Mesenchymal stem cell (in vitro differentiated cells and primary cell): ENCODE measurements around the gene TRAF7.
A peak's percentile ranks its signal among the peaks of the same experiment; 100 is the strongest.
"Not testable (repeated sequence)": the region's sequence is repeated elsewhere in the genome, so short reads cannot be mapped to it uniquely, and the experiment has no call there.

ENCODE experiments used
- DNase-seq: peaks from one replicate; pipeline ENCODE4 v3.0.0-alpha.2; 2013
- H2AFZ ChIP-seq: one replicate; pipeline ENCODE4 v1.6.1; 2013; ENCODE audit warnings: low read depth, mild to moderate bottlenecking, control low read depth, inconsistent platforms, low read length, moderate library complexity
- H2AK5ac ChIP-seq: 2 replicates; pipeline ENCODE4 v1.6.1; 2013; ENCODE audit warnings: low read length, moderate library complexity, mild to moderate bottlenecking, inconsistent platforms; ENCODE audit not compliant: severe bottlenecking
- H2BK120ac ChIP-seq: one replicate; pipeline ENCODE4 v1.6.1; 2013; ENCODE audit warnings: low read depth, mild to moderate bottlenecking, inconsistent platforms, low read length, moderate library complexity
- H2BK12ac ChIP-seq, 2 experiments: one replicate each; pipeline ENCODE4 v1.6.1; 2013; ENCODE audit warnings: inconsistent platforms in 2 of 2, low read length in 2 of 2, mild to moderate bottlenecking in 2 of 2, moderate library complexity in 2 of 2, control low read depth in 1 of 2
- H2BK15ac ChIP-seq: one replicate; pipeline ENCODE4 v1.6.1; 2013; ENCODE audit warnings: mild to moderate bottlenecking, low read depth, inconsistent platforms; ENCODE audit not compliant: poor library complexity, severe bottlenecking
- H2BK5ac ChIP-seq: 2 replicates; pipeline ENCODE4 v1.6.1; 2013; ENCODE audit warnings: low read depth, mild to moderate bottlenecking, low read length, control low read depth, inconsistent platforms; ENCODE audit not compliant: poor library complexity, severe bottlenecking
- H3K14ac ChIP-seq, 2 experiments: one replicate each; pipeline ENCODE4 v1.6.1; 2013; ENCODE audit warnings: inconsistent platforms in 2 of 2, low read length in 2 of 2, control low read depth in 1 of 2, mild to moderate bottlenecking in 1 of 2, moderate library complexity in 1 of 2
- H3K18ac ChIP-seq, 2 experiments: one replicate each; pipeline ENCODE4 v1.6.1; 2013; ENCODE audit warnings: inconsistent platforms in 2 of 2, low read length in 2 of 2, control low read depth in 1 of 2, low read depth in 1 of 2, mild to moderate bottlenecking in 1 of 2
- H3K23ac ChIP-seq, 2 experiments: one replicate each; pipeline ENCODE4 v1.6.1; 2013; ENCODE audit warnings: inconsistent platforms in 2 of 2, low read length in 2 of 2, mild to moderate bottlenecking in 2 of 2, moderate library complexity in 2 of 2, control low read depth in 1 of 2
- H3K27ac ChIP-seq: 2 replicates; pipeline ENCODE4 v1.5.1; 2013; ENCODE audit warnings: mild to moderate bottlenecking, moderate library complexity, low read length, control low read depth, inconsistent platforms; ENCODE audit not compliant: poor library complexity, severe bottlenecking
- H3K27me3 ChIP-seq, 2 experiments: 2 replicates each; pipeline versions ENCODE4 v1.6.1 to v1.7.0; 2013; ENCODE audit warnings: low read length in 2 of 2, mild to moderate bottlenecking in 2 of 2, moderate library complexity in 2 of 2, control low read depth in 1 of 2, inconsistent platforms in 1 of 2; ENCODE audit not compliant: control insufficient read depth in 1 of 2, insufficient read depth in 1 of 2
- H3K36me3 ChIP-seq, 2 experiments: 2 replicates each; pipeline versions ENCODE4 v1.6.1 to v1.7.0; 2013; ENCODE audit warnings: low read length in 2 of 2, control low read depth in 1 of 2, inconsistent platforms in 1 of 2, low read depth in 1 of 2, mild to moderate bottlenecking in 1 of 2; ENCODE audit not compliant: insufficient read depth in 2 of 2, control insufficient read depth in 1 of 2
- H3K4ac ChIP-seq, 2 experiments: one replicate each; pipeline ENCODE4 v1.6.1; 2013; ENCODE audit warnings: inconsistent platforms in 2 of 2, low read length in 2 of 2, mild to moderate bottlenecking in 2 of 2, moderate library complexity in 2 of 2, control low read depth in 1 of 2, low read depth in 1 of 2
- H3K4me1 ChIP-seq: 2 replicates; pipeline ENCODE4 v1.6.1; 2013; ENCODE audit warnings: low read depth, low read length, control low read depth; ENCODE audit not compliant: control insufficient read depth, insufficient read depth
- H3K4me2 ChIP-seq: 2 replicates; pipeline ENCODE4 v1.6.1; 2013; ENCODE audit warnings: low read length, mild to moderate bottlenecking, inconsistent platforms; ENCODE audit not compliant: poor library complexity, severe bottlenecking
- H3K4me3 ChIP-seq, 2 experiments: 2 replicates each; pipeline versions ENCODE4 v1.5.1 to v1.7.0; 2013; ENCODE audit warnings: low read length in 2 of 2, mild to moderate bottlenecking in 2 of 2, control low read depth in 1 of 2, low read depth in 1 of 2; ENCODE audit not compliant: insufficient read depth in 1 of 2
- H3K79me1 ChIP-seq: replicated peaks from 2 replicates; pipeline ENCODE4 v1.6.1; 2013; ENCODE audit warnings: mild to moderate bottlenecking, control low read depth, low read length, inconsistent platforms; ENCODE audit not compliant: poor library complexity, severe bottlenecking
- H3K9ac ChIP-seq: 2 replicates; pipeline ENCODE4 v1.7.0; 2013; ENCODE audit warnings: mild to moderate bottlenecking, low read length, moderate library complexity
- H3K9me3 ChIP-seq: 2 replicates; pipeline ENCODE4 v1.7.0; 2013; ENCODE audit warnings: mild to moderate bottlenecking, low read length; ENCODE audit not compliant: control insufficient read depth
- H4K8ac ChIP-seq: one replicate; pipeline ENCODE4 v1.6.1; 2013; ENCODE audit warnings: inconsistent platforms, mild to moderate bottlenecking, low read length, moderate library complexity
- H4K91ac ChIP-seq: one replicate; pipeline ENCODE4 v1.6.1; 2013; ENCODE audit warnings: mild to moderate bottlenecking, low read length, inconsistent platforms
- whole genome bisulfite sequencing: methylation state at CpG from one replicate; pipeline ENCODE4 v1.1.7; 2013; ENCODE audit warnings: mixed read lengths; 5-methylcytosine and 5-hydroxymethylcytosine counted together

The TRAF7 gene

DNA sequence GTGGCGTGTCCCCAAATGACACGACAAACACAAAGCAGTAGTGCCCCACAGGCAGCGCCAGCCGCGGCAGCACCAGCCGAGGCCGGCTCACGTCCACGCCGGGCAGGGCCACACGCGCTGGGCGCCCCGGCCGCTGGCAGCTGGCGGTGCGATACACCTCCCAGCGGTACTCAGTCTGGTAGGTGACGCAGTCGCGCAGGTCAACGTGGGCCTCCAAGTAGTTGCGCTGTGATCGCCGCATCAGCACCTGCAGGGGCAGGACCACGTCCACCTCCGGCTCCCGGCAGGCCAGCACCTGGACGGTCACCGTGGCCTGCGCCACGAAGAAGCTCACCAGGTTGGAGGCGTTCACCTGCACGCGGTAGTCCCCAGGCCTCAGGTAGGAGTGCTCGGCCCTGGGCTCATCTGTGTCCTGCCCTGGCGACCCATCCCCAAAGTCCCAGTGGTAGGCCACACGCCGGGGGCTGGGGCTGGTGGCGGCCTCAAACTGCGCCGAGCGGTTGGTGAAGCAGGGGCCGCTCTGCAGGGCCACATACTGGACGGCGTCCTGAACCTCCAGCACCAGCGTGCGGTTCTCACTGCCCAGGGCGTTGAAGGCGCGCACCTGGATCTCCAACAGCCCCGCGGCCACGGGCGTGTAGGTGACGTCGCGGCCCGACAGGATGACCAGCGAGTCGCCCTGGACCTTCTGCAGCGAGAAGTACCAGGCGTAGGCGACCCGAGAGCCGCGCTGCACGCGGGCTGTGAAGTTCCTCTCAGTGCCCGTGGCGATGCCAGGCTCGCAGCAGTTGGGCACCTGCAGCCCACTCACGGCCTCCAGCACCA, 46.9 kb upstream of the TRAF7 start:
- H2BK15ac ChIP-seq, H3K4me3 ChIP-seq, H3K18ac ChIP-seq, H4K8ac ChIP-seq, H3K14ac ChIP-seq, H2BK5ac ChIP-seq, H3K9ac ChIP-seq, H3K9me3 ChIP-seq, H3K27ac ChIP-seq, H3K27me3 ChIP-seq, DNase-seq, H2BK12ac ChIP-seq, H3K4me2 ChIP-seq, H3K4ac ChIP-seq, H3K23ac ChIP-seq, H2BK120ac ChIP-seq, H3K4me1 ChIP-seq, H2AFZ ChIP-seq, H2AK5ac ChIP-seq: not testable (repeated sequence)
- peaks cover 12% of the 10 kb centered on the region for H3K79me1 ChIP-seq
- peak overlapping the region; percentile 27 for H4K91ac ChIP-seq
- peaks cover 11 to 89% of the 10 kb centered on the region in 2 experiments for H3K36me3 ChIP-seq
- 98% methylated on average over 65 of the region's 73 CpGs for WGBS

DNA sequence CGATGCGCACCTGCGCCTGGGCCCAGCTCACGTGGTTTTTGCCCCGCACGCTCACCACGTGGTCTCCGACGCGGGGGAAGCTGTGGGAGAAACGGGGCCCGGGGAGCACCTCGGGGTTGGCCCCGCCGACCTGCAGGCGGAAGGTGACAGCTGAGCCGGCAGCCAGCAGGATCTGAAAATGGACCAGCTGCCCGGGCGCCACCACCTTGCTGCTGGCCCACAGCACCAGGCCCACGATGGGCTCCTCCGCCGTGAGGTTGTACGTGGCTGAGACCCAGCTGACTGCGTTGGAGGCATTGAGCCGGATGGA, 46.4 kb upstream of the TRAF7 start:
- not testable (repeated sequence) for H4K91ac ChIP-seq, H3K9ac ChIP-seq, H3K9me3 ChIP-seq, H3K4ac ChIP-seq, H2AFZ ChIP-seq, H3K27ac ChIP-seq, H3K4me1 ChIP-seq, H3K4me3 ChIP-seq, H4K8ac ChIP-seq, H2AK5ac ChIP-seq, H3K27me3 ChIP-seq, H2BK120ac ChIP-seq, H3K14ac ChIP-seq, H2BK15ac ChIP-seq, H3K23ac ChIP-seq, H3K18ac ChIP-seq, H2BK5ac ChIP-seq, H2BK12ac ChIP-seq, DNase-seq, H3K4me2 ChIP-seq
- 98% methylated on average over 25 of the region's 25 CpGs for WGBS
- Histone ChIP-seq H3K36me3 (peaks cover 14 to 93% of the 10 kb centered on the region in 2 experiments), H3K79me1 (peaks cover 12% of the 10 kb centered on the region)

DNA sequence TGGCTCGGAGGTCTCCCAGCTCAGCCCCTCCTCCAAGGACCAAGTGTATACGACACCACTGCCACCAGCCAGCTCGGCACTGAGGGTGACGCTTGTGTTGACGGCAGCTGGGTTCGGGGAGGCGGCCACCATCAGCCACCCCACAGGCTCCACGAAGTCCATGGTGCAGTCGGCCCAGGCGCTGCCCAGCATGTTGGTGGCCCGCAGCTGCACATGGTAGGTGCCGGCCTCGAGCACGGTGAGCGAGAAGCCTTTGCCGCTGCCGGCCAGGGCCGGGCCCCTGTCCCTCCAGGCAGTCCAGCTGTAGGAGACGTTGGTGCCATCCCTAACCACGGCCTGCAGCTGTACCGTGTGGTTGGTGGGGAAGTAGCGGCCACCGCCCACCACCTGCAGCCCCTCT, 45.7 kb upstream of the TRAF7 start:
- not testable (repeated sequence) for DNase-seq, H2AFZ ChIP-seq

DNA sequence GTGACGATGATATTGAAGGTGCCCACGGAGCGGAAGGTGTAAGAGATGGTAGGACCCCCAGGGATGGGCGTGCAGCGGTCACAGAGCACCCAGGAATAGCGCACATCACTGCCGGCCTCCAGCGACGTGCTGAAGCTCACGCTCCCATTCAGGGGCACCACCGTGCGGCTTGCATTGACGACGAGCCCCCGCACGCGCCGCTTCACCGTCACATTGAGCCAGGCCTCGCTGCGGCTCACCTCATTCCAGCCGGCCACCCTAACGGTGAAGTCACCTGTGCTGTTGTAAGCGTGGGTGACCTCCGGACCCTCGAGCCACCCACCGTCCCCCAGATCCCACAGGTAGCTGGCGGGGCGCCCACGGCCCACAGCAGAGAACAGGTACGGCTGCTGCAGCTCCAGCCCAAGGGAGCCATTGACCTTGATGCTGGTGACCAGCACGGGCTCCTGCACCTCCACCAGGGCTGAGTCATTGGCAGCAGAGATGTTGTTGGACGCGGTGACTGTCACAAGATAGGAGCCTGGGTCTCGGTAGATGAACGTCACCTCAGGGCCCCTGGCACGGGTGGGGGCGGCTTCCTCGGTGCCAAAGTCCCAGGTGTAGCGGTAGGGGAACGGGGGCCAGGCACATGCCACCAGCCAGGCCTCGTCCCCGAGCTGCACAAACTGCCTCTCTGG, 45.1 kb upstream of the TRAF7 start:
- not testable (repeated sequence) for DNase-seq, H3K27me3 ChIP-seq, H3K9ac ChIP-seq, H3K9me3 ChIP-seq, H4K8ac ChIP-seq, H2AK5ac ChIP-seq, H3K4me1 ChIP-seq, H3K4me3 ChIP-seq, H2BK12ac ChIP-seq, H3K23ac ChIP-seq, H3K27ac ChIP-seq, H3K4ac ChIP-seq, H4K91ac ChIP-seq, H2BK15ac ChIP-seq, H2AFZ ChIP-seq, H3K14ac ChIP-seq, H3K4me2 ChIP-seq, H2BK120ac ChIP-seq, H3K18ac ChIP-seq, H2BK5ac ChIP-seq
- peaks cover 14% of the 10 kb centered on the region for H3K79me1 ChIP-seq
- WGBS, result 97% methylated on average over 41 of the region's 43 CpGs
- H3K36me3 ChIP-seq, result peaks cover 16 to 95% of the 10 kb centered on the region in 2 experiments

More for the DNA sequence above, 45.7 kb upstream of the TRAF7 start:
- not testable (repeated sequence) for H4K8ac ChIP-seq, H2BK120ac ChIP-seq, H2BK15ac ChIP-seq, H3K4ac ChIP-seq, H2BK12ac ChIP-seq, H3K27ac ChIP-seq, H3K23ac ChIP-seq, H3K4me2 ChIP-seq, H3K18ac ChIP-seq, H4K91ac ChIP-seq, H2AK5ac ChIP-seq, H3K14ac ChIP-seq, H3K9ac ChIP-seq, H2BK5ac ChIP-seq, H3K4me1 ChIP-seq, H3K27me3 ChIP-seq, H3K4me3 ChIP-seq, H3K9me3 ChIP-seq
- 97% methylated on average over 21 of the region's 23 CpGs for WGBS
- Histone ChIP-seq H3K36me3 (peaks cover 16 to 95% of the 10 kb centered on the region in 2 experiments), H3K79me1 (peaks cover 12% of the 10 kb centered on the region)
